WERI-Rb-1 (cell line): ENCODE measurements around the gene TMEM255B.

Experiments
- DNase-seq: peaks from one replicate; pipeline ENCODE4 v3.0.0-alpha.2; 2020
- H3K27ac ChIP-seq: fragments of 250-450 bp; sonication (Bioruptor Pico); 2 replicates; pipeline ENCODE4 v1.5.1; 2020; ENCODE audit warnings: mild to moderate bottlenecking, moderate library complexity
- H3K27me3 ChIP-seq: fragments of 250-450 bp; sonication (Bioruptor Pico); 2 replicates; pipeline ENCODE4 v1.5.1; 2021; ENCODE audit warnings: mild to moderate bottlenecking, low read depth, moderate library complexity; ENCODE audit not compliant: insufficient read depth, severe bottlenecking
- H3K36me3 ChIP-seq: fragments of 250-450 bp; sonication (Bioruptor Pico); 2 replicates; pipeline ENCODE4 v1.5.1; 2020; ENCODE audit warnings: mild to moderate bottlenecking, moderate library complexity
- H3K4me3 ChIP-seq: 2 replicates; pipeline ENCODE4 v1.5.1; 2011; ENCODE audit warnings: low read depth, mild to moderate bottlenecking, control low read depth, low read length
- H3K9me3 ChIP-seq: fragments of 250-450 bp; sonication (Bioruptor Pico); 2 replicates; pipeline ENCODE4 v1.5.1; 2021; ENCODE audit warnings: mild to moderate bottlenecking, moderate library complexity; ENCODE audit not compliant: severe bottlenecking
- CTCF ChIP-seq: IDR thresholded peaks from 2 replicates; pipeline ENCODE4 v1.5.1; 2011; ENCODE audit warnings: low read depth, mild to moderate bottlenecking, control low read depth, inconsistent platforms, low read length

TMEM255B gene

GRCh38 chr13:113768018-113768905 is 9.2 kb downstream of the TMEM255B start:
- H3K9me3 ChIP-seq: peaks cover 6% of the 10 kb centered on the region
- H3K27ac ChIP-seq: no peak overlapping the region
- DNase-seq: no peak
- H3K36me3 ChIP-seq: no peaks in the 10 kb centered on the region
- no peak for TF ChIP-seq CTCF
- no peak overlapping the region for H3K4me3 ChIP-seq
- no peaks in the 10 kb centered on the region for H3K27me3 ChIP-seq

- DNase-seq: no peak
- Histone ChIP-seq H3K4me3 (no peak overlapping the region), H3K36me3 (no peaks in the 10 kb centered on the region), H3K27ac (no peak overlapping the region), H3K9me3 (peaks cover 11% of the 10 kb centered on the region), H3K27me3 (no peaks in the 10 kb centered on the region)
- no peak for TF ChIP-seq CTCF
Measured at GRCh38 chr13:113769106-113769505, 10.1 kb downstream of the TMEM255B start.

GRCh38 chr13:113769881-113770280 is 10.9 kb downstream of the TMEM255B start:
- H3K9me3 ChIP-seq: peaks cover 18% of the 10 kb centered on the region
- no peak for DNase-seq
- H3K4me3 ChIP-seq: no peak overlapping the region
- no peaks in the 10 kb centered on the region for H3K27me3 ChIP-seq
- no peaks in the 10 kb centered on the region for H3K36me3 ChIP-seq
- TF ChIP-seq CTCF: no peak
- no peak overlapping the region for H3K27ac ChIP-seq

- Histone ChIP-seq H3K9me3 (peaks cover 20% of the 10 kb centered on the region), H3K4me3 (no peak overlapping the region), H3K36me3 (no peaks in the 10 kb centered on the region), H3K27ac (no peak overlapping the region), H3K27me3 (no peaks in the 10 kb centered on the region)
- no peak for TF ChIP-seq CTCF
- DNase-seq: no peak
Measured at GRCh38 chr13:113770441-113770840, 11.4 kb downstream of the TMEM255B start.

GRCh38 chr13:113770937-113771336 is 11.9 kb downstream of the TMEM255B start:
- H3K36me3 ChIP-seq: no peaks in the 10 kb centered on the region
- H3K4me3 ChIP-seq: no peak overlapping the region
- DNase-seq: no peak
- H3K9me3 ChIP-seq: peaks cover 20% of the 10 kb centered on the region
- TF ChIP-seq CTCF: no peak
- no peaks in the 10 kb centered on the region for H3K27me3 ChIP-seq
- H3K27ac ChIP-seq: no peak overlapping the region
